SK-N-SH (cell line): ENCODE results near the gene BMP2. TPM values are rescaled to one million over a fixed set of nuclear protein-coding genes. Genes with fewer than 3 reads are reported as not detected.

Experiments
- CTCF ChIA-PET: fragments of 300-600, 350-600 bp; formaldehyde crosslinking; extraction: SDS; loops from one replicate; lab custom pipeline; 2021; lab: Yijun Ruan, JAX
- POLR2A ChIA-PET: fragments of 350-600 bp; sonication (Branson Sonifier 250); formaldehyde crosslinking; extraction: SDS; loops from one replicate; lab custom pipeline; 2020; ENCODE audit warnings: antibody characterized with exemption, inconsistent platforms; lab: Yijun Ruan, JAX
- DNase-seq: peaks from one replicate; pipeline ENCODE4 v3.0.0; 2012
- H2AFZ ChIP-seq: fragments of 200-600 bp; sonication (generic); 2 replicates; pipeline ENCODE4 v1.8.1; 2016; ENCODE audit warnings: antibody characterized with exemption, mild to moderate bottlenecking, low read depth
- H3F3A ChIP-seq: fragments of 200-600 bp; sonication (generic); replicated peaks from 2 replicates; pipeline ENCODE3; 2016; ENCODE audit warnings: antibody characterized with exemption, mild to moderate bottlenecking; ENCODE audit not compliant: insufficient read depth
- H3K27ac ChIP-seq, 2 experiments: fragments of 200-500 bp in 1 of 2; fragments of 200-600 bp in 1 of 2; sonication (Bioruptor generic) in 1 of 2; sonication (generic), shearing (Covaris generic) in 1 of 2; 2 replicates each; pipeline versions ENCODE4 v1.5.1 to v1.6.1; 2014 to 2016; ENCODE audit warnings: low read depth in 2 of 2, inconsistent platforms in 1 of 2, low read length in 1 of 2, mild to moderate bottlenecking in 1 of 2, mixed read lengths in 1 of 2
- H3K27me3 ChIP-seq: fragments of 200-600 bp; sonication (generic), shearing (Covaris generic); 2 replicates; pipeline ENCODE4 v1.6.1; 2016; ENCODE audit warnings: mixed run types; ENCODE audit not compliant: insufficient read depth
- H3K36me3 ChIP-seq, 2 experiments: fragments of 200-500 bp in 1 of 2; fragments of 200-600 bp in 1 of 2; sonication (Bioruptor generic) in 1 of 2; sonication (generic) in 1 of 2; replicated peaks in 1 of 2; 2 replicates each; pipeline versions ENCODE3 to v1.5.1; 2014 to 2016; ENCODE audit warnings: low read length in 1 of 2, mild to moderate bottlenecking in 1 of 2; ENCODE audit not compliant: insufficient read depth in 2 of 2, control insufficient read depth in 1 of 2
- H3K4me1 ChIP-seq, 2 experiments: fragments of 200-500 bp in 1 of 2; fragments of 200-600 bp in 1 of 2; sonication (Bioruptor generic) in 1 of 2; sonication (generic), shearing (Covaris generic) in 1 of 2; 2 replicates each; pipeline versions ENCODE4 v1.5.1 to v1.6.1; 2014 to 2016; ENCODE audit warnings: low read depth in 1 of 2, low read length in 1 of 2, mixed run types in 1 of 2; ENCODE audit not compliant: insufficient read depth in 2 of 2, control insufficient read depth in 1 of 2
- H3K4me2 ChIP-seq: fragments of 200-600 bp; sonication (generic), shearing (Covaris generic); 2 replicates; pipeline ENCODE4 v1.6.1; 2017; ENCODE audit warnings: mixed run types
- H3K4me3 ChIP-seq, 2 experiments: fragments of 200-500 bp in 1 of 2; fragments of 200-600 bp in 1 of 2; sonication (Bioruptor generic) in 1 of 2; sonication (generic), shearing (Covaris generic) in 1 of 2; 2 replicates each; pipeline versions ENCODE4 v1.5.1 to v1.8.1; 2014 to 2016; ENCODE audit warnings: low read depth in 2 of 2, inconsistent platforms in 1 of 2, low read length in 1 of 2, mild to moderate bottlenecking in 1 of 2, mixed read lengths in 1 of 2, moderate library complexity in 1 of 2
- H3K79me2 ChIP-seq: fragments of 200-600 bp; sonication (generic); 2 replicates; pipeline ENCODE4 v1.8.1; 2017; ENCODE audit warnings: mild to moderate bottlenecking; ENCODE audit not compliant: insufficient read depth
- H3K9ac ChIP-seq: fragments of 200-600 bp; sonication (generic); 2 replicates; pipeline ENCODE4 v1.6.1; 2017; ENCODE audit warnings: mixed run types
- H3K9me2 ChIP-seq: fragments of 200-600 bp; sonication (generic); 2 replicates; pipeline ENCODE4 v1.6.1; 2017; ENCODE audit warnings: mixed run types
- H3K9me3 ChIP-seq: fragments of 200-600 bp; sonication (generic); 2 replicates; pipeline ENCODE4 v1.6.1; 2017; ENCODE audit warnings: mixed run types, mild to moderate bottlenecking, moderate library complexity
- H4K20me1 ChIP-seq: fragments of 200-600 bp; sonication (generic); 2 replicates; pipeline ENCODE4 v1.6.1; 2017; ENCODE audit warnings: mild to moderate bottlenecking, mixed run types; ENCODE audit not compliant: insufficient read depth
- CHD2 ChIP-seq: fragments of 150-350 bp; IDR thresholded peaks from 2 replicates; pipeline ENCODE4 v1.6.1; 2018; ENCODE audit warnings: low read length; ENCODE audit not compliant: partially characterized antibody
- ELF1 ChIP-seq: IDR thresholded peaks from 2 replicates; pipeline ENCODE4 v1.4.0; 2012
- EP300 ChIP-seq, 2 experiments: IDR thresholded peaks; 2 replicates each; pipeline versions ENCODE4 v1.4.0 to v1.6.1; 2012; ENCODE audit warnings: borderline replicate concordance in 1 of 2, low read depth in 1 of 2, low read length in 1 of 2
- FOXJ3 ChIP-seq: sonication (generic); formaldehyde crosslinking; IDR thresholded peaks from 2 replicates; pipeline ENCODE4 v1.5.1; 2020; ENCODE audit warnings: mild to moderate bottlenecking, missing genetic modification reagents
- FOXM1 ChIP-seq: IDR thresholded peaks from 2 replicates; pipeline ENCODE4 v1.4.0; 2012; ENCODE audit warnings: low read depth, mild to moderate bottlenecking
- GABPA ChIP-seq: IDR thresholded peaks from 2 replicates; pipeline ENCODE4 v1.4.0; 2012; ENCODE audit warnings: low read depth, mild to moderate bottlenecking
- JUND ChIP-seq: IDR thresholded peaks from 2 replicates; pipeline ENCODE4 v1.4.0; 2012
- MXI1 ChIP-seq: IDR thresholded peaks from 2 replicates; pipeline ENCODE4 v1.6.1; 2012; ENCODE audit warnings: mild to moderate bottlenecking, low read depth, low read length, improper control_type of control experiment
- NFIC ChIP-seq: IDR thresholded peaks from 2 replicates; pipeline ENCODE4 v1.4.0; 2012; ENCODE audit warnings: borderline replicate concordance
- POLR2AphosphoS5 ChIP-seq: IDR thresholded peaks from 2 replicates; pipeline ENCODE4 v1.6.1; 2012; ENCODE audit warnings: low read depth, low read length
- RAD21 ChIP-seq: IDR thresholded peaks from 2 replicates; pipeline ENCODE4 v1.6.1; 2012; ENCODE audit warnings: mild to moderate bottlenecking, low read length
- RCOR1 ChIP-seq: fragments of 150-350 bp; IDR thresholded peaks from 2 replicates; pipeline ENCODE4 v1.6.1; 2017; ENCODE audit warnings: antibody characterized with exemption, low read length
- RFX5 ChIP-seq: IDR thresholded peaks from 2 replicates; pipeline ENCODE4 v1.6.1; 2012; ENCODE audit warnings: mild to moderate bottlenecking, improper control_type of control experiment, low read length
- RXRA ChIP-seq: IDR thresholded peaks from 2 replicates; pipeline ENCODE4 v1.4.0; 2012; ENCODE audit warnings: low read depth, mild to moderate bottlenecking, borderline replicate concordance
- SIN3A ChIP-seq: IDR thresholded peaks from 2 replicates; pipeline ENCODE4 v1.6.1; 2012; ENCODE audit warnings: low read depth, mild to moderate bottlenecking, low read length, moderate library complexity, borderline replicate concordance
- SMC3 ChIP-seq: IDR thresholded peaks from 2 replicates; pipeline ENCODE4 v1.6.1; 2012; ENCODE audit warnings: low read depth, low read length, improper control_type of control experiment
- TEAD4 ChIP-seq: IDR thresholded peaks from 2 replicates; pipeline ENCODE4 v1.4.0; 2012; ENCODE audit warnings: mild to moderate bottlenecking, borderline replicate concordance; ENCODE audit not compliant: insufficient read depth
- YY1 ChIP-seq: IDR thresholded peaks from 2 replicates; pipeline ENCODE4 v1.4.0; 2012; ENCODE audit warnings: low read depth, mild to moderate bottlenecking
- WGBS: methylation state at CpG from one replicate; pipeline ENCODE4 v1.1.6; 2017; ENCODE audit warnings: low lambda C conversion rate; 5-methylcytosine and 5-hydroxymethylcytosine counted together
- polyA plus RNA-seq, 3 experiments: library from polyadenylated mRNA; depleted of rRNA; stranded (reverse); fragments of >200 nt; gene quantifications; 2 replicates each; pipeline ENCODE4 v1.2.3, GENCODE V29; 2012
- TF ChIP-seq, protein P1 (sequence below): fragments of 200-600 bp; sonication (generic); IDR thresholded peaks from 2 replicates; pipeline ENCODE4 v1.6.1; 2017; ENCODE audit warnings: antibody characterized with exemption, mild to moderate bottlenecking, moderate library complexity
- TF ChIP-seq, protein P2 (sequence below): IDR thresholded peaks from 2 replicates; pipeline ENCODE4; 2012
- TF ChIP-seq, protein P3 (sequence below): IDR thresholded peaks from 2 replicates; pipeline ENCODE4 v1.4.0; 2012; ENCODE audit warnings: low read depth, borderline replicate concordance
- TF ChIP-seq, protein P4 (sequence below): fragments of 150-350 bp; IDR thresholded peaks from 2 replicates; pipeline ENCODE4 v1.6.1; 2017; ENCODE audit warnings: antibody characterized with exemption, low read length, low read depth, borderline replicate concordance
- TF ChIP-seq, protein P5 (sequence below): IDR thresholded peaks from 2 replicates; pipeline ENCODE4 v1.4.0; 2012; ENCODE audit warnings: low read depth, borderline replicate concordance

Gene BMP2
- polyA plus RNA-seq, 1 of the 3 experiments (the other 2 are of a cell fraction): 0.25 TPM

DNA sequence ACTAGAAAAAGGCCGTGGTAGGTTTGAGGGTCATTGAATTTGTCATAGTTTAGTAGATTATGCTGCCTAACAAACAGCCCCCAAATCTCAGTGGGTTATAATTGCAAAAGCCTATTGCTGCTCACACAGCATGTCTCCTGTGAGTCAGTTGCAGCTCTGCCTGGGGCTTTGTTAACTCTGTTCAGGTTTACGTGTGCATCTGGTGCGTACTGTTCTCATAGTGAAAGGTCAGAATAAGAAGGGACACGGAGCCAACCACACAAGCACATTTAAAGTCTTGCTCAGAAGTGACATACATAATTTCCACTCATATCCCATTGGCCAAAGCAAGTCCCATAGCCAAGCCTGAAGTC lies 48.1 kb upstream of the BMP2 start:
- Histone ChIP-seq H3K9me3 (no peaks in the 10 kb centered on the region), H3K4me3 (no peak overlapping the region), H3K4me1 (no peaks in the 10 kb centered on the region), H2AFZ (no peak overlapping the region), H4K20me1 (no peaks in the 10 kb centered on the region), H3K36me3 (no peaks in the 10 kb centered on the region), H3K27me3 (no peaks in the 10 kb centered on the region), H3K9ac (no peak overlapping the region), H3K9me2 (no peaks in the 10 kb centered on the region), H3K79me2 (no peaks in the 10 kb centered on the region), H3K27ac (no peak overlapping the region), H3F3A (no peaks in the 10 kb centered on the region), H3K4me2 (no peak overlapping the region)
- ChIA-PET POLR2A (no interaction called here), CTCF (no interaction called here)
- no peak for DNase-seq
- TF ChIP-seq CHD2 (no peak), SIN3A (no peak), RCOR1 (no peak), RAD21 (no peak), GABPA (no peak), FOXJ3 (CRISPR knock-in tag) (no peak), POLR2AphosphoS5 (no peak), RXRA (no peak), JUND (no peak), RFX5 (no peak), MXI1 (no peak), YY1 (no peak), EP300 (IDR thresholded peaks at IDR 0.05; ENCODE audit: borderline replicate concordance in 1 of 2, low read depth in 1 of 2, low read length in 1 of 2) (no peak), SMC3 (no peak)
- TF ChIP-seq, protein P1, sequence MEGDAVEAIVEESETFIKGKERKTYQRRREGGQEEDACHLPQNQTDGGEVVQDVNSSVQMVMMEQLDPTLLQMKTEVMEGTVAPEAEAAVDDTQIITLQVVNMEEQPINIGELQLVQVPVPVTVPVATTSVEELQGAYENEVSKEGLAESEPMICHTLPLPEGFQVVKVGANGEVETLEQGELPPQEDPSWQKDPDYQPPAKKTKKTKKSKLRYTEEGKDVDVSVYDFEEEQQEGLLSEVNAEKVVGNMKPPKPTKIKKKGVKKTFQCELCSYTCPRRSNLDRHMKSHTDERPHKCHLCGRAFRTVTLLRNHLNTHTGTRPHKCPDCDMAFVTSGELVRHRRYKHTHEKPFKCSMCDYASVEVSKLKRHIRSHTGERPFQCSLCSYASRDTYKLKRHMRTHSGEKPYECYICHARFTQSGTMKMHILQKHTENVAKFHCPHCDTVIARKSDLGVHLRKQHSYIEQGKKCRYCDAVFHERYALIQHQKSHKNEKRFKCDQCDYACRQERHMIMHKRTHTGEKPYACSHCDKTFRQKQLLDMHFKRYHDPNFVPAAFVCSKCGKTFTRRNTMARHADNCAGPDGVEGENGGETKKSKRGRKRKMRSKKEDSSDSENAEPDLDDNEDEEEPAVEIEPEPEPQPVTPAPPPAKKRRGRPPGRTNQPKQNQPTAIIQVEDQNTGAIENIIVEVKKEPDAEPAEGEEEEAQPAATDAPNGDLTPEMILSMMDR: no peak
- TF ChIP-seq, protein P2, sequence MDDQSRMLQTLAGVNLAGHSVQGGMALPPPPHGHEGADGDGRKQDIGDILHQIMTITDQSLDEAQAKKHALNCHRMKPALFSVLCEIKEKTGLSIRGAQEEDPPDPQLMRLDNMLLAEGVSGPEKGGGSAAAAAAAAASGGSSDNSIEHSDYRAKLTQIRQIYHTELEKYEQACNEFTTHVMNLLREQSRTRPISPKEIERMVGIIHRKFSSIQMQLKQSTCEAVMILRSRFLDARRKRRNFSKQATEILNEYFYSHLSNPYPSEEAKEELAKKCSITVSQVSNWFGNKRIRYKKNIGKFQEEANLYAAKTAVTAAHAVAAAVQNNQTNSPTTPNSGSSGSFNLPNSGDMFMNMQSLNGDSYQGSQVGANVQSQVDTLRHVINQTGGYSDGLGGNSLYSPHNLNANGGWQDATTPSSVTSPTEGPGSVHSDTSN: no peak
- TF ChIP-seq, protein P3, sequence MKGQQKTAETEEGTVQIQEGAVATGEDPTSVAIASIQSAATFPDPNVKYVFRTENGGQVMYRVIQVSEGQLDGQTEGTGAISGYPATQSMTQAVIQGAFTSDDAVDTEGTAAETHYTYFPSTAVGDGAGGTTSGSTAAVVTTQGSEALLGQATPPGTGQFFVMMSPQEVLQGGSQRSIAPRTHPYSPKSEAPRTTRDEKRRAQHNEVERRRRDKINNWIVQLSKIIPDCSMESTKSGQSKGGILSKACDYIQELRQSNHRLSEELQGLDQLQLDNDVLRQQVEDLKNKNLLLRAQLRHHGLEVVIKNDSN: no peak
- WGBS: 32% methylated on average over 3 of the region's 4 CpGs

DNA sequence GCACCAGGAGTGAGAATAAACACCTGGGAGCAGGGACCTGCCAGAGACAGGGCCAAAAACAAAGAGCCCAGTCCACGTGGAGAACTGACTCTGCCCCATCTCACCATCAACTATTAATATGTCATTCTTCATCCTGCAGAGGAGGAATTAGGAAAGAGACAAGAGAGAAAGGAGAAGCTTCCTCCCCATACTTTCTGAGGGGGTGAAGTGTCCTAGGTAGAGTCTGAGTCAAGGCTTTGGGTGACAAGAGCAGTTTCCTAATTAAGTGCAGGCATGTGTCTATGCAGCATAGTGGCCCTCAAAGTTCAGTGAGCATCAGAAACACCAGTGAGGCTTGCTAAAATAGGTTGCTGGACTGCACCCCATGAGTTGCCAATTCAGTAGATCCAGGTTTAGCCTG lies 40.7 kb upstream of the BMP2 start:
- Histone ChIP-seq H2AFZ (no peak overlapping the region), H3K9me3 (no peaks in the 10 kb centered on the region), H3K27me3 (no peaks in the 10 kb centered on the region; the same call in 1 of the 2 replicates), H3K9me2 (no peaks in the 10 kb centered on the region), H3K36me3 (no peaks in the 10 kb centered on the region), H4K20me1 (no peaks in the 10 kb centered on the region), H3F3A (no peaks in the 10 kb centered on the region), H3K27ac (no peak overlapping the region), H3K79me2 (no peaks in the 10 kb centered on the region), H3K4me3 (no peak overlapping the region), H3K4me2 (no peak overlapping the region), H3K4me1 (no peaks in the 10 kb centered on the region), H3K9ac (no peak overlapping the region)
- WGBS: 0% methylated on average over 1 of the region's 1 CpG
- ChIA-PET CTCF (no interaction called here), POLR2A (no interaction called here)
- DNase-seq: no peak
- TF ChIP-seq, protein P4, sequence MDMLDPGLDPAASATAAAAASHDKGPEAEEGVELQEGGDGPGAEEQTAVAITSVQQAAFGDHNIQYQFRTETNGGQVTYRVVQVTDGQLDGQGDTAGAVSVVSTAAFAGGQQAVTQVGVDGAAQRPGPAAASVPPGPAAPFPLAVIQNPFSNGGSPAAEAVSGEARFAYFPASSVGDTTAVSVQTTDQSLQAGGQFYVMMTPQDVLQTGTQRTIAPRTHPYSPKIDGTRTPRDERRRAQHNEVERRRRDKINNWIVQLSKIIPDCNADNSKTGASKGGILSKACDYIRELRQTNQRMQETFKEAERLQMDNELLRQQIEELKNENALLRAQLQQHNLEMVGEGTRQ: no peak
- no peak for TF ChIP-seq NFIC
- no peak for TF ChIP-seq TEAD4
- no peak for TF ChIP-seq ELF1
- TF ChIP-seq, protein P5, sequence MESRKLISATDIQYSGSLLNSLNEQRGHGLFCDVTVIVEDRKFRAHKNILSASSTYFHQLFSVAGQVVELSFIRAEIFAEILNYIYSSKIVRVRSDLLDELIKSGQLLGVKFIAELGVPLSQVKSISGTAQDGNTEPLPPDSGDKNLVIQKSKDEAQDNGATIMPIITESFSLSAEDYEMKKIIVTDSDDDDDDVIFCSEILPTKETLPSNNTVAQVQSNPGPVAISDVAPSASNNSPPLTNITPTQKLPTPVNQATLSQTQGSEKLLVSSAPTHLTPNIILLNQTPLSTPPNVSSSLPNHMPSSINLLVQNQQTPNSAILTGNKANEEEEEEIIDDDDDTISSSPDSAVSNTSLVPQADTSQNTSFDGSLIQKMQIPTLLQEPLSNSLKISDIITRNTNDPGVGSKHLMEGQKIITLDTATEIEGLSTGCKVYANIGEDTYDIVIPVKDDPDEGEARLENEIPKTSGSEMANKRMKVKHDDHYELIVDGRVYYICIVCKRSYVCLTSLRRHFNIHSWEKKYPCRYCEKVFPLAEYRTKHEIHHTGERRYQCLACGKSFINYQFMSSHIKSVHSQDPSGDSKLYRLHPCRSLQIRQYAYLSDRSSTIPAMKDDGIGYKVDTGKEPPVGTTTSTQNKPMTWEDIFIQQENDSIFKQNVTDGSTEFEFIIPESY: no peak
- TF ChIP-seq RCOR1: no peak
- TF ChIP-seq RXRA: no peak
- no peak for TF ChIP-seq FOXM1
- TF ChIP-seq, protein P3: no peak
- no peak for TF ChIP-seq POLR2AphosphoS5
